ENCODE data around the gene IGFL1. TPM values are rescaled to one million over a fixed set of nuclear protein-coding genes. Genes with fewer than 3 reads are reported as not detected.
"Not testable (repeated sequence)": the region's sequence is repeated elsewhere in the genome, so short reads cannot be mapped to it uniquely, and the experiment has no call there.

Gene IGFL1
- total and polyA plus RNA-seq, 10 of the 15 experiments (the other 5 are each of a cell fraction or from before 2014, with no cell fraction given) = not detected

DNA sequence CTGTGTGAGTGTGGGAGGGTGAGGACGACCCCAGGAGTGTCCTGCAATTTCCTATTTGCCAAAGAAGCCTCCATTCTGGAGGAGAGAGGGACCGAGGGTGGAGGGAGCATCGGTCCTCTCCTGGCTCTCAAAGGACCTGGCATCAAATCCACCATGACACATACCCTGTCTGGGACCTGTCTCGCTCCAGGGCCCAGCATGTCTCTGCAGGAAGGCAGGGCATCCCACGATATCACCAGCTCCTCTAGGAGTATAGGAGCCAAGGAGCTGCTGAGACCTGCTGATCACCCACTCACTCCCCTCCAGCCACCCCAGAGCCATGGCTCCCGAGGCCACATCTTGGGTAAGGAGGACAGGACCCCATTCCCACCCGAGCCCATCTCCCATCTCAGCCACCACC, 33.6 kb upstream of the IGFL1 start:
- BruUV-seq (replicated peaks); H3K27ac ChIP-seq (ENCODE audit: control insufficient read depth, insufficient read depth); H3K27me3 ChIP-seq (replicated peaks in 1 of 2; ENCODE audit: control insufficient read depth in 2 of 2, insufficient read depth in 2 of 2, low read length in 1 of 2); H4K20me1 ChIP-seq (ENCODE audit: control insufficient read depth, insufficient read depth); H3K9ac ChIP-seq (ENCODE audit: control insufficient read depth, insufficient read depth, low read length); H3K79me2 ChIP-seq (ENCODE audit: control insufficient read depth, insufficient read depth, low read length); in situ Hi-C loops (cut with MboI); H3K9me3 ChIP-seq (replicated peaks; ENCODE audit: control insufficient read depth, insufficient read depth, low read length); H3K4me3 ChIP-seq; H3K4me2 ChIP-seq (ENCODE audit: control insufficient read depth, insufficient read depth); SMC1A ChIA-PET (ENCODE audit: uncharacterized antibody, unreplicated experiment); intact Hi-C loops (cut with micrococcal nuclease; ENCODE audit: unreplicated experiment); POLR2A ChIA-PET; H3K36me3 ChIP-seq (ENCODE audit: control insufficient read depth in 2 of 2, insufficient read depth in 2 of 2, low read length in 1 of 2); DNase-seq (ENCODE audit: low read depth, low spot score); H3K4me1 ChIP-seq (ENCODE audit: control insufficient read depth, insufficient read depth, low read length); FAIRE-seq; CTCF ChIA-PET; H2AFZ ChIP-seq (ENCODE audit: control insufficient read depth, low read depth, low read length); ATAC-seq; RAD21 ChIA-PET (ENCODE audit: unreplicated experiment): not testable (repeated sequence)
- 0% methylated on average over 5 of the region's 7 CpGs for WGBS (ENCODE audit: insufficient coverage, insufficient replicate concordance, low lambda C conversion rate, missing lambda C conversion rate)

GRCh38 chr19:46196410-46197124, 33.0 kb upstream of the IGFL1 start:
- H3K4me1 ChIP-seq (ENCODE audit: control insufficient read depth, insufficient read depth, low read length) = no peaks in the 10 kb centered on the region
- H3K4me3 ChIP-seq = no peak overlapping the region
- peaks cover 0 to 2% of the 10 kb centered on the region in 2 experiments; a peak in 1 of 4 replicates for H3K27me3 ChIP-seq (replicated peaks in 1 of 2; ENCODE audit: control insufficient read depth in 2 of 2, insufficient read depth in 2 of 2, low read length in 1 of 2)
- H4K20me1 ChIP-seq (ENCODE audit: control insufficient read depth, insufficient read depth) = no peaks in the 10 kb centered on the region
- H3K79me2 ChIP-seq (ENCODE audit: control insufficient read depth, insufficient read depth, low read length) = no peaks in the 10 kb centered on the region
- 2% methylated on average over 8 of the region's 8 CpGs for WGBS (ENCODE audit: insufficient coverage, insufficient replicate concordance, low lambda C conversion rate, missing lambda C conversion rate)
- ATAC-seq = no peak
- ChIA-PET RAD21 (ENCODE audit: unreplicated experiment) (no interaction called here), POLR2A (no interaction called here), SMC1A (ENCODE audit: uncharacterized antibody, unreplicated experiment) (no interaction called here), CTCF (no interaction called here)
- no peak for DNase-seq (ENCODE audit: low read depth, low spot score)
- no peaks in the 10 kb centered on the region for H3K9me3 ChIP-seq (replicated peaks; ENCODE audit: control insufficient read depth, insufficient read depth, low read length)
- H3K36me3 ChIP-seq (ENCODE audit: control insufficient read depth in 2 of 2, insufficient read depth in 2 of 2, low read length in 1 of 2) = no peaks in the 10 kb centered on the region
- no peak overlapping the region for H3K27ac ChIP-seq (ENCODE audit: control insufficient read depth, insufficient read depth)
- H3K9ac ChIP-seq (ENCODE audit: control insufficient read depth, insufficient read depth, low read length) = no peak overlapping the region
- no TSS peak for BruUV-seq (replicated peaks)
- no peak overlapping the region for H2AFZ ChIP-seq (ENCODE audit: control insufficient read depth, low read depth, low read length)
- no peak for FAIRE-seq
- H3K4me2 ChIP-seq (ENCODE audit: control insufficient read depth, insufficient read depth) = no peak overlapping the region
- in situ Hi-C loops (cut with MboI) = no loop called here
- intact Hi-C loops (cut with micrococcal nuclease; ENCODE audit: unreplicated experiment) = no loop called here
- TF ChIP-seq ELK1 (IDR thresholded peaks at IDR 0.05; ENCODE audit: low read depth, low read length) (no peak), ZNF24 (IDR thresholded peaks at IDR 0.05) (no peak), BCL3 (IDR thresholded peaks at IDR 0.05; ENCODE audit: borderline replicate concordance, insufficient read depth, low read depth, low read length, poor library complexity, severe bottlenecking) (no peak)

Measured in GM12878 (cell line).